Measurements from ENCODE around the gene HMOX2.

GRCh38 chr16:4557973-4558372 lies 81.8 kb downstream of the HMOX2 start:
- no peak for TF ChIP-seq ZC3H11A (IDR thresholded peaks at IDR 0.05)
- TF ChIP-seq NFE2L2 (conservative IDR thresholded peaks at IDR 0.05; ENCODE audit: low read length) = no peak
- TF ChIP-seq, protein P1, sequence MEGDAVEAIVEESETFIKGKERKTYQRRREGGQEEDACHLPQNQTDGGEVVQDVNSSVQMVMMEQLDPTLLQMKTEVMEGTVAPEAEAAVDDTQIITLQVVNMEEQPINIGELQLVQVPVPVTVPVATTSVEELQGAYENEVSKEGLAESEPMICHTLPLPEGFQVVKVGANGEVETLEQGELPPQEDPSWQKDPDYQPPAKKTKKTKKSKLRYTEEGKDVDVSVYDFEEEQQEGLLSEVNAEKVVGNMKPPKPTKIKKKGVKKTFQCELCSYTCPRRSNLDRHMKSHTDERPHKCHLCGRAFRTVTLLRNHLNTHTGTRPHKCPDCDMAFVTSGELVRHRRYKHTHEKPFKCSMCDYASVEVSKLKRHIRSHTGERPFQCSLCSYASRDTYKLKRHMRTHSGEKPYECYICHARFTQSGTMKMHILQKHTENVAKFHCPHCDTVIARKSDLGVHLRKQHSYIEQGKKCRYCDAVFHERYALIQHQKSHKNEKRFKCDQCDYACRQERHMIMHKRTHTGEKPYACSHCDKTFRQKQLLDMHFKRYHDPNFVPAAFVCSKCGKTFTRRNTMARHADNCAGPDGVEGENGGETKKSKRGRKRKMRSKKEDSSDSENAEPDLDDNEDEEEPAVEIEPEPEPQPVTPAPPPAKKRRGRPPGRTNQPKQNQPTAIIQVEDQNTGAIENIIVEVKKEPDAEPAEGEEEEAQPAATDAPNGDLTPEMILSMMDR (IDR thresholded peaks at IDR 0.05) = no peak
